Neural progenitor cell (in vitro differentiated cells): ENCODE data around the gene VTI1A.

Experiments used
- CTCF ChIP-seq: fragments of 200-600 bp; sonication (generic); IDR thresholded peaks from 2 replicates; pipeline ENCODE4 v1.5.1; 2017; ENCODE audit warnings: antibody characterized with exemption, mild to moderate bottlenecking
- EZH2phosphoT487 ChIP-seq: fragments of 200-600 bp; sonication (generic); IDR thresholded peaks from 2 replicates; pipeline ENCODE4 v1.6.1; 2017; ENCODE audit warnings: antibody characterized with exemption

- TF ChIP-seq EZH2phosphoT487: no peak
- TF ChIP-seq CTCF: no peak
Observed at GRCh38 chr10:112675560-112676083, 228.6 kb downstream of the VTI1A start.
